NCI-H524 treated with DMSO at 0.1 percent for 48 hours (cell line): Measurements from ENCODE around the gene WASHC2C.
"Not testable (repeated sequence)": the region's sequence is repeated elsewhere in the genome, so short reads cannot be mapped to it uniquely, and the experiment has no call there.

Experiments
- DNase-seq: peaks from one replicate; lab custom pipeline; 2025; lab: John Stamatoyannopoulos, UW

Gene WASHC2C

DNA sequence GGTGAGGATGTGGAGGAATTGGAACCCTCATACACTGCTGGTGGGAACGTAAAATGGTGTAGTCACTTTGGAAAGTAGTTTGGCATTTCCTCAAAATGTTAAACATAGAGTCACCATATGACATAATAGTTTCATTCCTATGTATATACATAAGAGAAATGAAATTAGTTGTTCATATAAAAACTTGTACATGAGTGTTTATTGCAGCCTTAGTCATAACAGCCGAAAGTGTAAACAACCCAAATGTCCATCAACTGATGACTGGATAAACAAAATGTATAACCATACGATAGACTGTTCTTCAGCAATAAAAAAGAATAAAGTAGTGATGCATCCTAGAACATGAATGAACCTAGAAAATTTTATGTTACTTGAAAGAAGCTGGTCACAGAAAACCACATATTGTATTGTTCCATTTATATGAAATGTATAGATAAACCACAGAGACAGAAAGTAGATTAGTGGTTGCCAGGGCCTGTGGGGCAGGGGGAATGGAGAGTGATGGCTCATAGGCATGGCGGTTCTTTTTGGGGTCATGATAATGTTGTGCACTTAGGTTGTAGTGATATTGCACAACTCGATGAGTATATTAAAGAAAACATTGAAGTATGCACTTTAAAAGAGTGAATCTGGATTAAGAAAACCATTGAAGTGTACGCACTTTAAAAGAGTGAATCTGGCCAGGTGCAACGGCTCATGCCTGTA is 44.8 kb downstream of the WASHC2C start:
- DNase-seq: not testable (repeated sequence)

DNA sequence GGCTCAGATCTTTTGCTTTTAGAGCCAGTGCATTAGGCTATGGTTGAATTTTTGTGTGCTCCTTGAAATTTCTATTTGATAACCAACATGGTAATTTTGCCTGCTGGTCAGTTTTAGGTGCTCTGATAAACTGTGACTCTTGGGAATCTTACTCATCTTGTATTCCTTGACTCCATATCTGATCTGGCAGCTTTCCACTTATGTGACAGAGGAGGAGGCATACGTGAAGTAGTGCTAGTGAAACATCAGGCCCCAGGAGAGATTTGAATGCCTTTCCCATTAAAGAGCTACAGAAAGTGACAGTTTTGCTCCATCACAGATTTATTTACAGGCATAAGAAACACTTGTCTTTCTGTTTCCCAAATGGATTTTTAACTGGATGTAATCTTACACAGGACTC is 59.2 kb downstream of the WASHC2C start:
- DNase-seq: not testable (repeated sequence)

DNA sequence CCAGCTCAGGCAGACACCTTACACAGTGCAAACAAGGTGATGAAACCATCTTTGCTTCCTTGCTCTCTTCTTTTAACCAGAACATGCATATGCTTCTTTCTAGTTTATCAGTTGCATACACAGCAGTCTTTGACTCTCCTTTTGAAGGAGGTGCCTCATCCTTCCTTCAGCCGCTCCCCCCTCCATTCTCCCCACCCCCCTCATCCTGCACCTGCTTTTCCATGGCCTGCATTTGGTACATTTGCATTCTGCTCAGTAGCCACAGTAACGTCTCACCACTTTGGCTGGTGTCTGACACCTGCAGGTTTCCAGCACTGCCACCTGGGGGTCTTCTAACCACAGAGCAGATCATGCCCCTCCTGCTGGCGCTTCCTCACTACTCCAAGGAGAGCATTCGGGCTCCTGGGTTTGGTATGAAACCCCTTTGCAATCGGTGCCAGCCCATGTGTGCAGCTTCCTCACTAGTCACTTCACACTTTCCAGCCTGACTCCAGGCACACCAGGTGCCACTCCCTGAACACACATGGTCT is 60.2 kb downstream of the WASHC2C start:
- not testable (repeated sequence) for DNase-seq

DNA sequence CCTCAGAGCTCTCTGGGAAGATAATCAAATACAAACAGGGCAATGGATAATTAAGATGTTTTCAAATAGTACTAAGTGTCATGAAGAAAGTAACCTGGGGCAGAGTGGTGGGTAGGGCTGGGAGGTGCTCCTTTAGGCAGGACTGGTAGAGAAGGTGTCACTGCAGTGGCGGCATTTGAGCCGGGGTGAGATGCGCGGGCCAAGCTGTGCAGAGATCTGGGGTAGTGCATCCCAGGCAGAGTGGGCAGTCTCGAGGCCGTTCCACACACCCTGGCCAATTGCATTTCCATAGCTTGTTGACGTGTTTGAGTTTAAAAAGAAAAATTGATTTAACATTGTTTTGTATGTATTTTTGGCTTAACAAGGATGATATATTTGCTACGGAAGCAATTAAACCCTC is 62.9 kb downstream of the WASHC2C start:
- not testable (repeated sequence) for DNase-seq

DNA sequence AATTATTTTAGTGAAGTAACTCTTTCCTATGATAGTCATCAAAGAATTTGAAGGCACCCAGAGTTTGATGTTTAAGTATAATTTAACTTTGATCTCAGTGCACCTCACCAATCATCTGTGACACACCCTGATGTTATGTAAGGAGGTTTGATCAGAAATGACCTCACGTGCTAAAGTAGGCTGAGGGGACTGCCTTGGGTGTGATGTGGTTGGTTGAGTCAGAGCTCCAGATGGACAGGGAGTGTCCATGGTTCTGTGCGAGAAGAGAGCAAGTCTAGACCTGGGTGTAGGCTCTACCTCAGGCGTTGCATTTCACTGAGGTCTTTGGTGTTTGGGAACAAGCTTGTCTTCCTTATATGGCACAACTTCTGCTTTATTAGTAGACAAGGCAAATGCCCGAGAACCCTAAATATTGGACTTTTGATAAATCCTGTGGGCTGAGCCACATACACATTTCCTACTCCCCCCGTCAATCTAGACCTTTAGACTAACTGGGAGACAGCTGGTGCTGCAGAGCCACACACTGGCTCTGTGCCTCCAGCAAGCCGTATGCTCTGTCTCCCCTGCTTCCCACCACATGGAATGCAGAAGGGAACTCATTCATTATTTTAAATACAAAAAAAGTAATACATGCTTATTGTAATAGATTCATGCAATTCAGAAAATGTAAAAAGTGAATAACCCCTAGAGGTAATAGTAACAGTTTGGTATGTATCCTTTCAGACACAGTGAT is 63.8 kb downstream of the WASHC2C start:
- DNase-seq: not testable (repeated sequence)

DNA sequence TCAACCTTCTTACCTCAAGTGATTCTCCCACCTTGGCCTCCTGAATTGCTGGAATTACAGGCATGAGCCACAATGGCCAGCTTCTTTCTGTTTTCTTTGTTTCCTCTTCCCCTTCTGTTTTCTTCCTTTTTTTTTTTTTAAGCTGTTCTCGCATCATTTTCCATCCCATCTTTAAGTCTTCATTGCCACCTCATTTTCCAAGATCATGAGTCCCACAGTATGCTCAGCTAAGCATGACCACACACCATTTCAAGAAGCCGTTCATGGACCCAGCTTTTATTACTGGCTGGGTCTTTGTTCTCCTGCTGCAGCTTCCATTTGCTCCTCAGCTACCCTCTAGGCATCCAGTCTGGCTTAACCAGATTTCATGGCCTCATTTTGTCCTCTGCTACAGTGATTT is 67.7 kb downstream of the WASHC2C start:
- DNase-seq: not testable (repeated sequence)

DNA sequence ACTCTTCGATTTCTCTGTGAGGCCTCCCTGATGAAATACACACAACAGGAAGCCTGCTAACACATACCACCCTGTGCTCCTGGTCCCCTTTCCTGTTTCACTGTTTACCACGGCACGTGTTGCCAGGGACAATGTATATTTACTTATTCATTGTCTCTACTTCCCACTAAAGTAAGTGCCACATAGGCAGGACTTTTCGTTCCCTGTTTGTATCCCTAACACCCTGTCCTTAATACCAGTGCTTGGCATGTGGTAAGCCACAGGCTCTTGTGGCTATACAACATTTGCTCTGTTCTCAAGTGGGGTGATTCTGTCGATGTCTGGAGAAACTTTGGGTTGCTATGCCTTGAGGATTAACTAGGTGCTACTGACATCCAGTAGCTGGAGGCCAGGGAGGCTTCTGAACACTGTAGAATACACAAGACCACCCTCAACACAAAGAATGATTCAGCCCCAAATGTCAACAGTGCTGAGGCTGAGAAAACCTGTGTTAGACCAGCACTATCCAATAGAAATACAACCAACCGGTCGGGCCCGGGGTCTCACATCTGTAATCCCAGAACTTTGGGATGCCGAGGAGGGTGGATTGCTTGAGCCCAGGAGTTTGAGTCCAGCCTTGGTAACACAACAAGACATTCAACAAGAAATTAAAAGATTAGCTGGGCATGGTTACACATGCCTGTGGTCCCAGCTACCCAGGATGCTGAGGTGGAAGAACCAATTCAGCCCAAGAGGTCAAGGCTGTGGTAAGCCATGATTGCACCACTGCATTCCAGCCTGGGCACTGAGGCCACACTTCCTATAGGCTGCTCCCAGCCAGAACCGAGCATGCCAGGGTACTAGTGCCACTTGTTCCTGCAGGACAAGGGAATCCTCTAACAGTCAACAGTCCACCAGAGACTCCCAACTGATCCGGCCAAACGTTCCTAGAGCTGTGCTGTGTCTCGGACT is 76.3 kb downstream of the WASHC2C start:
- DNase-seq: not testable (repeated sequence)

DNA sequence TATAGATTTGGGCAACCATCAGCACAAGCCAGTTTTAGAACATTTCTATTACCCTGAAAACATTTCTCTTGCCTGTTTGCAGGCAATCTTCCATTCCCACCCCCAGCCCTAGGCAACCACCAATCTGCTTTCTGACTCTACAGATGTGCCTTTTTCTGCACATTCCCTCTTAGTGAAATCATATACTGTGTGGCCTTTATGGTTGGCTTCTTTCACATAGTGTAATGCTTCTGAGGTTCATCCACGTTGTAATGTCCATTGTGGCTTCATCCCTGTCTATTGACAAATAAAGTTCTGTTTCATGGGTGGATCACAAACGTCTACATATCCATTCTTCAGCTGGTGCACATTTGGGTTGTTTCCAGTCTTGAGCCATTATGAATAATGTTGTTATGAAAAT is 77.9 kb downstream of the WASHC2C start:
- not testable (repeated sequence) for DNase-seq

DNA sequence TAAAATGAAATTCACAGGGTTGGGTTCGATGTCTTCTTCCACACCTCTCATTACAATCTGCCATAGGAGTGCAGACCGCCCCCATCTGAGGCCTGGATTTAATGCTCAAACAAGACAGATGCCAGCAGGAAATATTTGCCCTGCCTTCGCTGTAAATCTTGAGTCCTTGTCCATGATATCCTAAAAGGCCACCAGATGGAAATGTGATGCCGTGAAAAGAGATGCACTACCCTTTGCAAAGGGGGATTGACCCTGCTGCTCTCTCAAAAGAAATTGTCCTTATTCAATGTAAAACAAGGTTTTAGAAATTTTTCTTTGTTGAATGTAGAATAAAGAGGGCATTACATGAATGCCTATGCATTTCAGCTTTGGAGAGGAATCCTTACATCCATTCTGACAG is 82.8 kb downstream of the WASHC2C start:
- peak; percentile 8 for DNase-seq

DNA sequence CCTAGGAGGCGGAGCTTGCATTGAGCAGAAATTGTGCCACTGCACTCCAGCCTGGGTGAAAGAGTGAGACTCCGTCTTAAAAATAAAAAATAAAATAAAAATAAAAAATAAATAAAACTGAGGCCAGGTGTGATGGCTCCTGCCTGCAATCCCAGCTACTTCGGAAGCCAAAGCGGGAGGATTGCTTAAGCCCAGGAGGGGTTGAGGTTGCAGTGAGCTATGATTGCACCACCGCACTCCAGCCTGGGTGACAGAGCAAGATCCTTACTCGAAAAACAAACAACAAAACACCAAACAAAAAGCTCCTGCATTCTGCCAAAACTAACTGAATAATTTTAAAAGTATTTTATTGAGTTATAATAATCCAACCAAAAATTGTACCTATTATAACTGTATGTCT is 84.0 kb downstream of the WASHC2C start:
- DNase-seq: no peak

DNA sequence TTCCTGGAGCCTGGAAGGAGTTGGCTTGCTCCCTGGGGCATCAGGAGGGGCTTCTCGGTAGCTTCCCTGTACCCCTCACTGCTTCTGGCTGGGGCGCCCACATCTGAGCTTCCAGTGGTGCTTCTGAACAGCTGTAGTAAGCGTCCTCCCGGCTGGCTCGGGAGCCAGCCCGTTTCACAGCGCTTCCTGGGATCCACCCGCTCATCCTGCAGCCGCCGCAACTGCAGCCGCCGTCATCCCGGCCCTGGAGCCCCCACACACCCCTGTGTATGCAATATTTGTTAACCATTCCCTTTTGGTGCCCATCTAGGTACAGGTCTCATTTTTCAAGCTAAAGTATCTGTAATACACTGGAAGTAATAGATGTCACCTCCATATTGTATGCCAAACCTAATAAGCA is 85.9 kb downstream of the WASHC2C start:
- not testable (repeated sequence) for DNase-seq

DNA sequence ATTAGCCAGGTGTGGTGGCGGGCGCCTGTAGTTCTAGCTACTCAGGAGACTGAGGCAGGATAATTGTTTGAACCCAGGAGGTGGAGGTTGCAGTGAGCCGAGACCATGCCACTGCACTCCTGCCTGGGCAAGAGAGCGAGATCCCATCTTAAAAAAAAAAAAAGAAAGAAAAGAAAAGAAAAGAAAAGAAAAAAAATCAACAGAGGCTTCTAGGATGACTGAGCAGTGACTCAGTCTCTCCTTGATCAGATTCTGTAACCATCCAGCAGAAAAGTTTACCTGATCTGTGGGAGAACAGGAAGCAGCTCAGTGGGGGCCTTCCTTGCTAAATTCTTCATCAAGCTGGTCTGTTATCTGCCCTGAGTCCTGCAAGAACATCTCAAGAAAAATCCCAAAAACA is 87.1 kb downstream of the WASHC2C start:
- DNase-seq: not testable (repeated sequence)

DNA sequence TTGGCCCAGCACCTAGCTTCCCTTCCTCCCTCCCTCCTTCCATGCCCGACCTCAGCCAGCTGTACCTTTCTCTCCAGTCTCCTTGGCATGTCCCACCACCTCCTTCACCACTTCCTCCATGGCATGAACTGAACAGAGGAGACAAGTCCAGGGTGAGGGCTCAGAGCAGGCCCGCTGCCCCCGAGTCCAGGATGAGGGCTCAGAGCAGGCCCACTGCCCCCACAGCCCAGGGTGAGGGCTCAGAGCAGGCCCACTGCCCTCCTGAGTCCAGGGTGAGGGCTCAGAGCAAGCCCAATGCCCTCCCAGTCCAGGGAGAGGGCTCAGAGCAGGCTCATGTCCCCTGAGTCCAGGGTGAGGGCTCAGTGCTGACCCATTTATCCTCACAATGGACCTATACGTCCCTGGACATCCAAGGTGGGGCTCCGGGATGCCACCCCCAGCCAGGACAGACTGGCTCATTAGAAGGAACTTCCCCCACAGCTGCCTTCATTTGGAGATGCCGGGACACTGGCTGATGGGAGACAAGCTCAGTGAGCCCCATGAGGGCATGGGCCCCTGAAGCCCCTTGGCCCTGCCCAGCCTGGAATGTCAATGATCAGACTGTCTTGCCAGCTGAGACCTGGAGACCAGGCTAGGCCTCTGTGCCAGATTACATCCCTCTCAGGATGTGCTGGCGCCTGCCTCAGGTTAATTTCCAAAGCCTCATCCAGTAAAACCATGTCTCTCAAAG is 90.2 kb downstream of the WASHC2C start:
- no peak for DNase-seq

DNA sequence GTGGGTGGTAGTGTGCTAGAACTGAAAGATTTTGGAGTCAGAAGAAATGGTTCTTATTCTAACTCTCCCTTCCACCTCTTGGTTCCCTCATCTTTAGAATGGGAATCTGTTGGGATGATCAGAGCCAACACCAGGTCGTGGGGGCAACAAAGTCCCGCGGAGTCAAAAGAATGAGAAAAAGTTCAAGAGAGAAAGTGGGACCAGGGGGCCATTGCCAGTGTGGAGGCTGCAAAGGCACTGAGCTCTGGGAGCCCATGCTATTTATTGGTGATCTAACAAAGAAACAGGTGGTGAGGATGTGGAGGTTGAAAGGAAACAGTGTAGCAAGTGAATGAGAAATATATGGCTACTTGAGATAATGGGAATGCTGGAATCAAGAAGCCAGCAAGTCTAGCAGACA is 90.8 kb downstream of the WASHC2C start:
- DNase-seq: no peak

DNA sequence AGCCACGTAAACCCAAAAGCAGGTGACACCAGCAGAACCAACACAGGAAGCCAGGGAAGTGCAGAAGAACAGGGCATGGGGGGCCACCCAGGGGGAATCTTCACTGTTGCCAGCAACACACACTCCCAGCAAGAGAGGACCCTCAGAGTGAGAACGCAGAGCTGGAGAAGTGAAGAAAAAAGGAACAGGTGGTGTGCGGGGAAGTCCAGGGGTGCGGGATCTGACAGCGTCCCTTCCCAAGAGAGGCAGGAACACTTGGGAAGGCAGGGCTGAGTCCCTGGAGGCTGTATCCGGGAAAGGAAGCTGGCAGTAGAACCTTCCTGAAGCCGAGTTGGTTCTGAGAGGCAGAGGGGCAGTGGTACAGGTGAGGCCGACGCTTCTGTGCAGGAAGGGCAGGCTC is 92.5 kb downstream of the WASHC2C start:
- no peak for DNase-seq

DNA sequence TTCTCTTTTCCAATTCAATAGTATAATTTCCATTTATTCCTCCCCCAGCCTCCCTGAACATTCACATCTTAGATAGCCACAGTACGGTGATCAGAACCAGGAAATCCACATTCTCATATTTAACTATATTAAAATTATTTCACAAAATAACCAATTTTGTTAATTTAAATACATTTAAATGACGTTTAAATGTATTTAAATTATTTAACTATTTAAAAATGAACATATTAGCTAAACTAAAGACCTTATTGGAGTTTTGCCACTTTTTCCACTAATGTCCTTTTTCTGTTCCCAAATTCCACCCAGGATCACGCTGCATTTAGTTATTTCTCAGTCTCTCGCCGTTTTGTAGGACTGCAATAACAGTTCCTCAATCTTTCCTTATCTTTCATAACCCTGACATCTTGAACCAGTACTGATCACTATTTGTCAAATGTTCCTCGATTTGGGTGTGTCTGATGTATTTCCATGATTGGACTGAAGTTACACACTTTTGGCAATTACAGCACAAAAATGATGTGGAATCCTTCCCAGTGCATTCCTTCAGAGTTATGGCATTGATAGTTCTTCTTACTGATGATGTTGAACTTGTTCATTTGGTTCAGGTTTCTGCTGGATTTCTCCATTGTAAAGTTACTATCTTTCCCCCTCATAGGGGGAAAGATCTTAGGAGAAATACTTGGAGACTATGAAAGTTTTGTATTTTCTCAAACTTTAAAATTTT is 93.2 kb downstream of the WASHC2C start:
- not testable (repeated sequence) for DNase-seq

DNA sequence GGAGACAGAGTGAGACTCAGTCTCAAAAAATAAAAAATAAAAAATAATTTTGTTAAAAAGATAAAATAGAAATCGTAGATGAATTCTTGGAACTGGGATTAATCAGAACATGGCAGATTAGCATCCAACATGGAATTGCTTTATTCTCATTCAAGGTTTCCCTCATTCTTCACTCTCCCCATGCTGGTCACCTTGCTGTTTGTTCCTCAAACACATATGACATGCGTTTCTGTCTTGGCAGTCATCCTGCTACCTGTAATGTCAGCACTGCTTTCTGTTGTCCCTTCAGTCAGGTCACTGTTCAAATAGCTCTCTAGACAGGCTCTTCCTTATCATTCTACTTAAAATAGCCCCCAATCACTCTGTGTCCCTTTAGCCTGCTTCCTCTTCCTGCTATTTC is 95.9 kb downstream of the WASHC2C start:
- DNase-seq: not testable (repeated sequence)
